Neural crest cell (in vitro differentiated cells): ENCODE results near the gene ULK4. TPM values are rescaled to one million over a fixed set of nuclear protein-coding genes. Genes with fewer than 3 reads are reported as not detected.
"Not testable (repeated sequence)": the region's sequence is repeated elsewhere in the genome, so short reads cannot be mapped to it uniquely, and the experiment has no call there.

Experiments
- DNase-seq: peaks from one replicate; pipeline ENCODE4 v3.0.0; 2021; ENCODE audit warnings: low read depth, mixed read lengths, low spot score
- H3K27ac Mint-ChIP-seq: one replicate; pipeline ENCODE4 v1.8.0; 2021; ENCODE audit warnings: mild to moderate bottlenecking, mixed read lengths; ENCODE audit not compliant: unreplicated experiment
- H3K27me3 Mint-ChIP-seq: 2 replicates; pipeline ENCODE4 v1.8.0; 2021; ENCODE audit warnings: low read depth, mild to moderate bottlenecking, mixed read lengths
- H3K36me3 Mint-ChIP-seq: 2 replicates; pipeline ENCODE4 v1.8.0; 2021; ENCODE audit warnings: low read depth, mild to moderate bottlenecking, mixed read lengths
- H3K4me1 Mint-ChIP-seq: 2 replicates; pipeline ENCODE4 v1.8.0; 2021; ENCODE audit warnings: mixed read lengths
- H3K4me3 Mint-ChIP-seq: one replicate; pipeline ENCODE4 v1.8.0; 2021; ENCODE audit warnings: mild to moderate bottlenecking, mixed read lengths
- H3K9me3 Mint-ChIP-seq: 2 replicates; pipeline ENCODE4 v1.8.0; 2021; ENCODE audit warnings: mixed read lengths
- total RNA-seq: library from RNA; stranded (reverse); gene quantifications from 2 replicates; pipeline ENCODE4 v1.2.1, GENCODE V29; 2021
- TF ChIP-seq, protein P1 (sequence below): fragments of 200-600 bp; sonication (generic); conservative IDR thresholded peaks from 2 replicates; pipeline ENCODE4 v1.5.0; 2021; ENCODE audit warnings: antibody characterized with exemption, mild to moderate bottlenecking

The ULK4 gene
- total RNA-seq, 1 donor from 2014 or later = 10.2 TPM

DNA sequence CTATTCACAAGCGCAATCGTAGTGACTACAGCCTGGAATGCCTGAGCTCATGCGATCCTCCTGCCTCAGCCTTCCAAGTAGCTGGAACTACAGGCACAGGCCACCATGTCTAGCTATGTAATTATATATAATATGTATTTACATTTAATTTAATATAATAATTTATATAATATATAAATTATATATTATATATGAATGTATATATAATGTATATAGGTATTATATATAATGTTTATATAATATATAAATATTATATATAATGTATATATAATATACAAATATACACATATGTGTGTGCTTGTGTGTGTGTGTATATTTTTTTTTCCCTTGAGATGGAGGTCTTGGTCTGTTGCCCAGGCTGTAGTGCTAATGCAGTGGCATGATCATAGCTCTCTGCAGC, 27.6 kb upstream of the ULK4 start:
- Mint-ChIP-seq H3K4me1 (no peaks in the 10 kb centered on the region), H3K36me3 (no peaks in the 10 kb centered on the region), H3K27ac (no peak overlapping the region), H3K9me3 (peaks cover 4% of the 10 kb centered on the region), H3K27me3 (no peaks in the 10 kb centered on the region), H3K4me3 (no peak overlapping the region)
- no peak for DNase-seq
- TF ChIP-seq, protein P1, sequence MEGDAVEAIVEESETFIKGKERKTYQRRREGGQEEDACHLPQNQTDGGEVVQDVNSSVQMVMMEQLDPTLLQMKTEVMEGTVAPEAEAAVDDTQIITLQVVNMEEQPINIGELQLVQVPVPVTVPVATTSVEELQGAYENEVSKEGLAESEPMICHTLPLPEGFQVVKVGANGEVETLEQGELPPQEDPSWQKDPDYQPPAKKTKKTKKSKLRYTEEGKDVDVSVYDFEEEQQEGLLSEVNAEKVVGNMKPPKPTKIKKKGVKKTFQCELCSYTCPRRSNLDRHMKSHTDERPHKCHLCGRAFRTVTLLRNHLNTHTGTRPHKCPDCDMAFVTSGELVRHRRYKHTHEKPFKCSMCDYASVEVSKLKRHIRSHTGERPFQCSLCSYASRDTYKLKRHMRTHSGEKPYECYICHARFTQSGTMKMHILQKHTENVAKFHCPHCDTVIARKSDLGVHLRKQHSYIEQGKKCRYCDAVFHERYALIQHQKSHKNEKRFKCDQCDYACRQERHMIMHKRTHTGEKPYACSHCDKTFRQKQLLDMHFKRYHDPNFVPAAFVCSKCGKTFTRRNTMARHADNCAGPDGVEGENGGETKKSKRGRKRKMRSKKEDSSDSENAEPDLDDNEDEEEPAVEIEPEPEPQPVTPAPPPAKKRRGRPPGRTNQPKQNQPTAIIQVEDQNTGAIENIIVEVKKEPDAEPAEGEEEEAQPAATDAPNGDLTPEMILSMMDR = no peak

DNA sequence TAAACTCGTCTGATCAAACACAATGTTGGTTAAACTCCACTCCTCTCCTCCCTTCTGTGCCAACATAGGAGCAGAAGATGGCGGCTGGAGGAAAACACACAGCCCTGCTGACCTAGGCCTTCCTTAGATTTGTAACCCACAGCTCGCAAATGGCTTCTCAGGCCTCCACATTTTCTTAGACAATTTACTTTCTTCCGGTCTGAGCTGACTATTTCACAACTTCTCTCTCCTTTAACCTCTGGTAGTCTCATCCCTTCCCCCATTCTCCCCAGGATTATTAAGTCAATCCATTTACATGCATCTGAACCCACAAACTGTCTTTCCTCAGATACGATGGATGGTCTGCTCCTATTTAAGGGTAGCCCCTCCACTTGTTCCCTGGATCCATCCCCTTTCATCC, 25.7 kb upstream of the ULK4 start:
- no peaks in the 10 kb centered on the region for H3K36me3 Mint-ChIP-seq
- H3K4me1 Mint-ChIP-seq = no peaks in the 10 kb centered on the region
- DNase-seq = no peak
- no peak overlapping the region for H3K27ac Mint-ChIP-seq
- H3K4me3 Mint-ChIP-seq = no peak overlapping the region
- TF ChIP-seq, protein P1 = no peak
- no peaks in the 10 kb centered on the region for H3K27me3 Mint-ChIP-seq
- H3K9me3 Mint-ChIP-seq = peaks cover 4% of the 10 kb centered on the region

GRCh38 chr3:41986561-41986960, 24.7 kb upstream of the ULK4 start:
- Mint-ChIP-seq H3K27me3 (no peaks in the 10 kb centered on the region), H3K9me3 (peaks cover 4% of the 10 kb centered on the region), H3K4me1 (no peaks in the 10 kb centered on the region), H3K27ac (no peak overlapping the region), H3K4me3 (no peak overlapping the region), H3K36me3 (no peaks in the 10 kb centered on the region)
- DNase-seq = no peak
- TF ChIP-seq, protein P1 = no peak

DNA sequence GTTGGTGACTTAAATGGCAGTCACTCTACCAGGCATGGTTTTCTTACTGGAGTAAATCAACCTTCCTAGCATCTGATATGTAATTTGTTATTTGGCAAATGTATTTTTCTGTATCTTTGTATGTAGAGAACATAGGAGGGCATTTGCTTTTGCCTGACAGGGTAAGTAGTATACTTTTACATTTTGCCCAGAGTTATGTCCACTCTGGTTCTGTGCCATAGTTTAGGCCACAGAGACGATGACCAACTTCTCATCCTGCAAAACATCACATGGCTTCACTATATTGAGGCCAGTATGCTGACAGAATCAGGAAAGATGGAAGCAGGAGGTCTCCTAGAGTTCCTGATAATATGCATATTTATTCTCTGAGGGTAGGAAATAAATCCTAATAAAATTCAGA, 23.1 kb upstream of the ULK4 start:
- TF ChIP-seq, protein P1 = no peak
- no peaks in the 10 kb centered on the region for H3K4me1 Mint-ChIP-seq
- DNase-seq = no peak
- H3K27me3 Mint-ChIP-seq = no peaks in the 10 kb centered on the region
- no peak overlapping the region for H3K4me3 Mint-ChIP-seq
- peaks cover 4% of the 10 kb centered on the region for H3K9me3 Mint-ChIP-seq
- no peak overlapping the region for H3K27ac Mint-ChIP-seq
- H3K36me3 Mint-ChIP-seq = no peaks in the 10 kb centered on the region

DNA sequence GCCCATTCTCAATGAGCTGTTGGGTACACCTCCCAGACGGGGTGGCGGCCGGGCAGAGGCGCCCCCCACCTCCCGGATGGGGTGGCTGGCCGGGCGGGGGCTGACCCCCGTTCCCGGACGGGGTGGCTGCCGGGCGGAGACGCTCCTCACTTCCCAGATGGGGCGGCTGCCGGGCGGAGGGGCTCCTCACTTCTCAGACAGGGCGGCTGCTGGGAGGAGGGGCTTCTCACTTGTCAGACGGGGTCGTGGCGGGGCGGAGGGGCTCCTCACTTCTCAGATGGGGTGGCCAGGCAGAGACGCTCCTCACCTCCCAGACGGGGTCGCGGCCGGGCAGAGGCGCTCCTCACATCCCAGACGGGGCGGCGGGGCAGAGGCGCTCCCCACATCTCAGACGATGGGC, 21.2 kb upstream of the ULK4 start:
- H3K27me3 Mint-ChIP-seq, H3K9me3 Mint-ChIP-seq, H3K4me1 Mint-ChIP-seq, H3K4me3 Mint-ChIP-seq, DNase-seq, H3K36me3 Mint-ChIP-seq, H3K27ac Mint-ChIP-seq: not testable (repeated sequence)

GRCh38 chr3:41977401-41977800, 15.5 kb upstream of the ULK4 start:
- H3K27me3 Mint-ChIP-seq, H3K9me3 Mint-ChIP-seq, H3K36me3 Mint-ChIP-seq, H3K4me3 Mint-ChIP-seq, H3K27ac Mint-ChIP-seq, DNase-seq, H3K4me1 Mint-ChIP-seq: not testable (repeated sequence)
